ENCODE measurements around the gene MAP3K20. TPM values are rescaled to one million over a fixed set of nuclear protein-coding genes. Genes with fewer than 3 reads are reported as not detected.

Gene MAP3K20
- total RNA-seq, 2 experiments from 2014 or later = 8.0 to 10.2 TPM

- intact Hi-C loops (cut with micrococcal nuclease) = no loop called here
- no peak for TF ChIP-seq CTCF (IDR thresholded peaks at IDR 0.05)
- no peaks in the 10 kb centered on the region for H3K36me3 Mint-ChIP-seq (ENCODE audit: low read depth)
Measured at GRCh38 chr2:173044686-173045085, 31.0 kb upstream of the MAP3K20 start.

GRCh38 chr2:173045181-173045580 lies 30.5 kb upstream of the MAP3K20 start:
- Mint-ChIP-seq H3K4me3 (no peak overlapping the region), H3K27me3 (no peaks in the 10 kb centered on the region), H3K27ac (no peak overlapping the region), H3K9me3 (no peaks in the 10 kb centered on the region), H3K4me1 (ENCODE audit: low read depth) (peaks cover 10% of the 10 kb centered on the region), H3K36me3 (ENCODE audit: low read depth) (no peaks in the 10 kb centered on the region)
- ChIA-PET CTCF (interaction anchor here (1.1 to 1.8 kb wide), 5 partner anchors 16 to 165 kb away, joined by 3 to 7 read pairs (median 4); no protein-coding TSS in a partner anchor), POLR2A (no interaction called here)
- no peak for TF ChIP-seq CTCF (IDR thresholded peaks at IDR 0.05)
- intact Hi-C loops (cut with micrococcal nuclease) = no loop called here
- ATAC-seq = no peak
- DNase-seq = no peak

More at GRCh38 chr2:173044686-173045085, 31.0 kb upstream of the MAP3K20 start:
- H3K27me3 Mint-ChIP-seq = no peaks in the 10 kb centered on the region
- ATAC-seq (no peak), DNase-seq (no peak)
- no peaks in the 10 kb centered on the region for H3K9me3 Mint-ChIP-seq
- peaks cover 10% of the 10 kb centered on the region for H3K4me1 Mint-ChIP-seq (ENCODE audit: low read depth)
- H3K27ac Mint-ChIP-seq = no peak overlapping the region
- H3K4me3 Mint-ChIP-seq = no peak overlapping the region
- ChIA-PET POLR2A (interaction anchor here (1.0 kb wide), 1 partner anchor 13 kb away, joined by 3 read pairs; no protein-coding TSS in a partner anchor), CTCF (interaction anchor here (1.1 to 1.8 kb wide), 6 partner anchors 10 to 166 kb away, joined by 3 to 7 read pairs (median 4); no protein-coding TSS in a partner anchor)

- Mint-ChIP-seq H3K4me3 (no peak overlapping the region), H3K27me3 (peaks cover 6% of the 10 kb centered on the region), H3K36me3 (ENCODE audit: low read depth) (no peaks in the 10 kb centered on the region), H3K4me1 (ENCODE audit: low read depth) (peaks cover 10% of the 10 kb centered on the region), H3K9me3 (no peaks in the 10 kb centered on the region), H3K27ac (no peak overlapping the region)
- ATAC-seq (no peak), DNase-seq (no peak)
- ChIA-PET POLR2A (no interaction called here), CTCF (interaction anchor here (1.8 kb wide), 1 partner anchor 22 kb away, joined by 5 read pairs; no protein-coding TSS in a partner anchor)
- intact Hi-C loops (cut with micrococcal nuclease) = no loop called here
- no peak for TF ChIP-seq CTCF (IDR thresholded peaks at IDR 0.05)
Measured at GRCh38 chr2:173048522-173048896, 27.1 kb upstream of the MAP3K20 start.

GRCh38 chr2:173048897-173049661 lies 26.6 kb upstream of the MAP3K20 start:
- ATAC-seq (peak; percentile 93), DNase-seq (peak; percentile 49)
- H3K27ac Mint-ChIP-seq = no peak overlapping the region
- H3K9me3 Mint-ChIP-seq = no peaks in the 10 kb centered on the region
- POLR2A ChIA-PET = no interaction called here
- CTCF ChIA-PET = interaction anchor here (1.2 to 1.8 kb wide), 3 partner anchors 21 to 161 kb away, joined by 3 to 5 read pairs (median 4); no protein-coding TSS in a partner anchor
- TF ChIP-seq CTCF (IDR thresholded peaks at IDR 0.05) = no peak
- intact Hi-C loops (cut with micrococcal nuclease) = no loop called here
- H3K27me3 Mint-ChIP-seq = peaks cover 7% of the 10 kb centered on the region
- peaks cover 10% of the 10 kb centered on the region for H3K4me1 Mint-ChIP-seq (ENCODE audit: low read depth)
- H3K36me3 Mint-ChIP-seq (ENCODE audit: low read depth) = no peaks in the 10 kb centered on the region
- H3K4me3 Mint-ChIP-seq = no peak overlapping the region

GRCh38 chr2:173049831-173050230 lies 25.8 kb upstream of the MAP3K20 start:
- Mint-ChIP-seq H3K27me3 (peaks cover 7% of the 10 kb centered on the region), H3K4me3 (no peak overlapping the region), H3K9me3 (no peaks in the 10 kb centered on the region), H3K36me3 (ENCODE audit: low read depth) (no peaks in the 10 kb centered on the region), H3K4me1 (ENCODE audit: low read depth) (peaks cover 10% of the 10 kb centered on the region), H3K27ac (no peak overlapping the region)
- DNase-seq (no peak), ATAC-seq (no peak)
- ChIA-PET CTCF (interaction anchor here (1.2 to 1.3 kb wide), 2 partner anchors 22 to 161 kb away, joined by 3 to 4 read pairs; no protein-coding TSS in a partner anchor), POLR2A (no interaction called here)
- no peak for TF ChIP-seq CTCF (IDR thresholded peaks at IDR 0.05)
- intact Hi-C loops (cut with micrococcal nuclease) = no loop called here

All from activated CD8-positive, alpha-beta T cell treated with anti-CD3 and anti-CD28 coated beads for 36 hours (primary cell).